Stimulated activated CD8-positive, alpha-beta memory T cell treated with anti-CD3 and anti-CD28 coated beads, Interleukin-7, amount 100 ng/mL, for 1 hour (primary cell): ENCODE measurements around the gene BCAN.

Experiments
- DNase-seq, 2 donors: peaks; one replicate each; pipeline ENCODE4 v3.0.0-alpha.2; 2020; ENCODE audit warnings: low read depth in 2 of 2

BCAN gene

GRCh38 chr1:156659988-156660751, 18.3 kb downstream of the BCAN start:
- DNase-seq: peak; percentile 69 to 78

GRCh38 chr1:156660752-156661112, 18.8 kb downstream of the BCAN start:
- no peak for DNase-seq

DNA sequence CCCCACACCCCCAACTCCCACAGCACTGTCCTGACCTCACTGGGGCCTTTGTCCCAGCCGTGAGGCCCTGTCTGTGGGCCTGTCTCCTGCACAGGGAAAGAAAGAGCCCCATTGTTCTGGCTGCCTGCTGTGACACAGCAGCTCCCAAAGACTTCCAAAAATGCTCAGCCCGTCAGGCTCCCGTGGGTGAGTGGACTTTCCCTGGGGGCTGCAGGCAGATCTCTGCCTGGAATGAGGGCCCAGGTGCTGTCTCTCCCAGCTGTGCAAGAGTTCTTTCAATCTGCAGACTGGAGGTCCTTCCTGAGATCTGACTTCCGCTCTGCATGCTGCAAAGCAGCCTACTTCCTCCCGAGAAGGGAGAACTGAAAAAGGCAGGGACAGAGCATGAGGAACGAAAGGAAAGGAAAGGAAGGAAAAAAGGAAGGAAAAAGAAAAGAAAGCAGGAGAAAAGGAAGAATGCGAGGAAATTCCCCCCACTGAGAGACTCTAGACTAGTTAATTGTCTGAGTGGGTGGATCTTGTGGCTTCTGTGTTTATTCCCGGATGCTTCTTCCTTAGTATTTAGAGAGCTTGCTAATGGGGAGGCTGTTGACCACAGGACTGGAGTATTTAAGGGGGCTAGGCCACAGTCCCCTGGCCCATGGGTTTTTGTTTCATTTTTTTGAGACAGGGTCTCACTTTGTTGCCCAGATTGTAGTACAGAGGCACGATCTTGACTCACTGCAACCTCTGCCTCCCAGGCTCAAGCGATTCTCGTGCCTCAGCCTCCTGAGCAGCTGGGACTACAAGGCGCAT, 20.3 kb downstream of the BCAN start:
- no peak for DNase-seq

GRCh38 chr1:156662800-156663055, 20.8 kb downstream of the BCAN start:
- no peak for DNase-seq

DNA sequence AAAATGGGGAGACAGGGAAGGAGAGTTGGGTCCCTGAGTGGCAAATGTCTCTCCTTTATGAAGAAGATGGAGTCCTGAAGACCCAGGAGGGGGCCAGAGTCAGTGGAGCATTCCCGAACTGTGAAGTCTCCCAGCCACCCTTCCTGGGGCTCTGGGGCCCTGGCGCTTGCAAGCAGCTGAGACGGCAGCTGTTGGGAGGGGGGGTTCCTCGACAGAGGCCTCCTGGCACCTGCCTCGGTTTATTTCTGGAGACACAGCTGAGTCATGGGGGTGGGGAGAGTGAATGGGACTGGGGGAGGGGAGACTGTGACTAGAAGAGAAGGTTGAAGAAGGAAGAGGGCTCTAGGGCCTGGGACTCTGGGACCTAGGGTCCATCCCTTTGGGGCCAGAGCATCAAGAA, 21.3 kb downstream of the BCAN start:
- no peak for DNase-seq

- no peak for DNase-seq
These were observed 22.3 kb downstream of the BCAN start for GRCh38 chr1:156664046-156664766.

DNA sequence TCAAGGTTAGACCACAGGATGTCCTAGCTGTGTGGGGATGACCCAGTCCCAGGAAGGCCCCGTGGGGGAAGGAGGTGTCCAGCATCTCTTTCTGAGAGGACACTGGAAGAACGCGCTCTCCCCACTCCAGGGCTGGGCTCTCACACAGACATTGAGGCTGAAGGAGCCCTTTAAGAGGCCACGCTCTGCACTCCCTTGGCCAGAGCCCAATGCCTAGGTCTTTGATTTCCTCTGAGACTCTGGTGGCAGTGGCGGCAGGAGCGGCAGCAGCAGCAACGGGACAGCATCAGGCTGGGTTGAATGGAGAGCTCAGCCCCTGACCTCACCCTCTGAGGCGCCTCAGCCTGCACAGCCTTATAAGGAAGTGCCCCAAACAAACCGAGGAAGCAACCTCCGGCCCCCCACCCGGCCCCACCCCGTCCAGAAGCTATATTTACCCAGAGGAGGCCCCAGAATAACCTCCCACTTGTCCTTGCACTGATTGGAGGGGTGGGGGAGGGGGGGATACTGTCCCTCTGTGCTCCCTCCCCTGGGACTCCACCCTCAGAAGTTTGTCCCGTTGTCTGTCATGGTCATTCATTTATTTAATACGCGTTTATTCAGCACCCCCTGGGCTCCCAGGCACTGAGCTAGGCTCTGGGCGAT, 23.0 kb downstream of the BCAN start:
- no peak for DNase-seq

DNA sequence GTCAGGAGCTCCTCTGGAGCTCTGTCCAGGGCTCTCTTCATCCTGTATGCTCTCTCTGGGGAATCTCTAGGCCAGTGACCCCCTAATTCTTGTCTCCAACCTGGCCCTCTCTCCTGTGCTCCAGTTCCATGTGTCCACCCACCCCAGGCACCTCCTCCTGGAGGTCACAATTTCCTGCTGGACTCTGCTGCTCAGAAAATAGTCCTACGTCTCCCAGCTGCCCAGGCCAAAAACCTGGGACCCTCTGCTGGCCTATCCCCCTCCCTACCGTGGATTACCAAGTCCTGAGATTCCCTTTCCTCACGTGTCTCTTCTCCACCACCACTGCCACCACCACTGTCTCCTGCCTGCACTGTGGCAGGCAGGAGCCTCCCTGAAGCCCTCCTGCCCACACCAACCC, 23.6 kb downstream of the BCAN start:
- DNase-seq: no peak

DNA sequence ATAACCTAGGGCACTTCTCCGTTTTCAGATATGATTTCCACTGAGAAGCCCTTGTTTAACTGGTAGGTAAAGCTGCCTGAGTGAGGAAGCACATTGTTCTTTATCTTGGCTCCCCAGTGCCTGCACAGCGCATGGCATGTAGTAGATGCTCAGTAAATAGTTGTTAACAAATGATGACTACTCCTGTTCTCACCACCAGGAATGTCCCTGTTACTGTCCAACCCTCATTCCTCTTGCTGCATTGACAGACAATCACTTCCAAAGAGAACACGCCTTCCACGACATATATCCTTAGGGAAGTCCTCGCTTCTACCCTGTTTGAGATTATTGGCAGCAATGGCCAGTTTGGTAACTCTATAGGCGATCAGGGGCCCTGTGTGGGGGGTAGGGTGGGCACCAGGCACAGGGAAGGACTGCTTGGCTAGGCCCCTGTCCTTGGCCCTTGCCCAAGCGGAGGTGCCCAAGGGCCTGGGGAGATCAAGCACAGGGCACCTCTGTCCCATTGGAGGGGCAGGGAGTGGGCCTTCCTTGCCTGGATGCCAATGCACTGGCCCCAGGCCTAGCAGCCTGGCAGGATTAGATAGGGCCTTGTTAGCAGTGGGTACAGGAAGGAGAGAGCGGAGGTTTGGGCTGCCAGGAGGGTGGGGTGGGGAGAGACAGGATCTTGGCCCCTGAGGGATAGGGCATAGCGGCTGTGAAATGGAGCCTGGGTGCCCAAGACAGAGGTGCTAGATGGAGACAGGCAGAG, 25.1 kb downstream of the BCAN start:
- no peak for DNase-seq

GRCh38 chr1:156667610-156667967, 25.7 kb downstream of the BCAN start:
- DNase-seq: no peak

DNA sequence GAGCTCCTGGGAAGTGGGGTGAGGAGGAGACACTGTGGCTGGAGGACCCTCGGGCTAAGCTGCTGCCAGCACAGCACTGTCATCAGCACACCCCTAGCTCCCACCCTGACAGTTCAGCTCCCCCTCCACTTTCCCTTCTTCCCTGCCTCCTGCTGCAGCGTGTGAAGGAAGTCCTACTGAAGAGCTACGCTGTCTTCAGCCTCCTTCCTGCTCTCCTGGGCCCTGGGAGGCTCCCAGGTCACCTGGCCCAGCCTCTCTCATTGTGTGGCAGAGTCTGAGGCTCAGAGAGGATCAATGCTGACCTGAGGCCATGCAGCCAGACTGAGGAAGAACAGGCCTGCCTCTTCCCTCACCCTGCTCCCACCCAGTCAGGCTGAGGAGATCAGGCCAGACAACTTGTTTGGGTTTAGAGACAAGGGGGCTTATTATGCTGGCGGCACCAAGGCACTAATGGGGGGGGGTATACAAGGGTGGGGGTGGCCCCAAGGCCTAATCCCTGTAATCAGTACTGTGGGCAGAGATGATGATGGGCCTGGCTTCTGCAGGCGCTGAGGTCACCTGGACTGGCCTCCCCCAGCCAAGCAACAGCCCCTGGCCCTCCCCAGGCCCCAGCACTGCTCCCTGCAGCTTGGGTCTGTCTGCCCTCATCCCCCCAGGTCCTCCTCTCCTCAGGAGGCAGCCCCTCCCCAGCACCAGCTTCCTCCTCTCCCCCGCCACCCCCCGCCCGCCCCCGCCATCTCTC, 26.2 kb downstream of the BCAN start:
- no peak for DNase-seq

DNA sequence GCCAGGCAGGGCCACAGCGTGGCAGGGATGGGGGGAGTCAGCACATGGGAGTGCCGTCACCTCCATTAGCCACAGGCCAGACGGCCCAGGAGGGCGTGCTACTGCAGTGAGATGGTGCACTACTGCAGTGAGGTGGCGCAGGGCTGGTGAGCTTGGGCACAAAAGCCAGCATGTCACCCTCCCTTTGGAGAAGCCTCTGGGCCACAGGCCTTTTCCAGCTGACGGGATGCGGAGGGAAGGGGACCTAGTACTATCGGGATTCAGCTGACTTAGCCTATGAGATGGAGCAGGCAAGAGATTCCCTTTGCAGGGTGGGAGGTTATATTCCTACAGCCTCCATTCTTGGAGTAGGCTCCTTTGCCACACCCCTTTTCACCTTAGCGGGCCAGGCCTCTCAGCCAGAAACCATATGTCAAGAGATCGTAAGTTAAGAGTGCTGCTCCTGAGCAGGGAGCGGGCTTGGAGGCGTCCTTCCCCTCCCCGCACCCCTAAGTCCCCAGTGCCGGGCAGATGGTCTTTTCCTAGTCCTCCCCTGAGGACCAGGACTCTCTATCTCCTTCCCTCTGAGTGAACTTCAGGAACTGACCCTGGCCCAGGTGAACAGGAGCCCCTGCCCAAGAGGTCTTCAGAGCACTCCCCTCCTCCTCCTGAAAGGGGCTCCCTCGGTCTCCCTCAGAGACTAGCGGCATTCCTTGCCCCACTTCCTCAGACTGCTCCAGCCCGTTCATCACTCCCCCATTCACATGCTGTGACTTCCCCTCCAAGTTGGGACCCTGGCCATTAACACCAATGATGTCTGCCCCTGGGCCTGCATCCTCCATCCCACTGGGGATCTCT, 27.1 kb downstream of the BCAN start:
- DNase-seq: no peak

- DNase-seq: no peak
These were observed 27.9 kb downstream of the BCAN start for GRCh38 chr1:156669794-156670193.

DNA sequence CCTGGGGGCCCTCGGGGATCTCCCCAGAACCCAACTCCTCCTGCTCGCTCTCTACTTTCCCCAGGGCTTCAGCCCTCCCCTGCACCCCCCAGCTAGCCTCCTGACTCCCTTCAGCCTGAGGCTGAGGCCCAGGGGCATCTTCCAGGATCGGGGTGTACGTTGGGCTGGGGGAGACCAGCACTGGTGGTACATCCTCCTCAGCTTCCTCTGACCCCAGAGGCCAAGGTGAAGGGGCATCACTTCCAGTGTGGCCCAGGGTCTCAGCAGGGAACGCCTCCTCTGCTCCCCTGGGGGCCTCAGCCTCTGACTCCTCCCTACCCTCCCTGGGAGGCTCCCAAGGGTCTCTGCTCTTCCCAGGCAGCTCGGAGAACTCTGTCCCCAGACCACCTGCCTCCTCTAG, 28.4 kb downstream of the BCAN start:
- DNase-seq: no peak

- no peak for DNase-seq
These were observed 28.9 kb downstream of the BCAN start for GRCh38 chr1:156670791-156671190.

DNA sequence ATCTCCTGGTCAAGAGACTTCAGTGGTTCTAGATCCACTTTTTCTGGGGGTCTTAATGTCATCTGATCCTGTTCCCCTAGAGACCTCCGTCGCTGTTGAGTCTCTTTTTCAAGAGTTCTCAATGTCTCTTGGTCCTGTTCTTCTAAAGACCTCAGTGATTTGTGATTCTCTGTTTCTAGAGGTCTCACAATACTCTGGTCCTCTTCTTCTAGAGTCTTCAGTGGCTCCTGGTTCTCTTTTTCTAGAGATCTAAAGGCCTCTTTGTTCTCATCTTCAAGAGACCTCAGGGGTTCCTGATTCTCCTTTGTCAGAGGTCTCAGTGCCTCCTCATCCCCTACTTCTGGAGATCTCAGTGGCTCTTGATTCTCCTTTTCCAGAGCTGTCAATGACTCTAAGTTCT, 29.9 kb downstream of the BCAN start:
- DNase-seq: no peak

GRCh38 chr1:156673387-156674121, 31.6 kb downstream of the BCAN start:
- no peak for DNase-seq

- no peak for DNase-seq
These were observed 33.5 kb downstream of the BCAN start for GRCh38 chr1:156675210-156676113.
